Caco-2 (cell line): ENCODE results near the gene KRTAP2-3. TPM values are rescaled to one million over a fixed set of nuclear protein-coding genes. Genes with fewer than 3 reads are reported as not detected.

Source experiments
- BruUV-seq: library from RNA; stranded (reverse); fragments of 400-500 nt; replicated peaks from 2 replicates; lab custom pipeline; 2021; lab: Mats Ljungman, UMichigan
- CTCF ChIA-PET: fragments of 300-600 bp; sonication (Branson Sonifier 250); formaldehyde crosslinking; loops from one replicate; lab custom pipeline; 2022; ENCODE audit warnings: antibody characterized with exemption; lab: Charles Lee
- POLR2A ChIA-PET: fragments of 300-600 bp; sonication (Branson Sonifier 250); formaldehyde crosslinking; loops from one replicate; lab custom pipeline; 2022; ENCODE audit warnings: antibody characterized with exemption; lab: Charles Lee
- DNase-seq, 2 experiments: peaks; one replicate each; pipeline versions ENCODE4 v3.0.0 to v3.0.0-alpha.2; 2020 to 2022
- H3K27me3 ChIP-seq: replicated peaks from 2 replicates; pipeline ENCODE4 v1.6.0; 2011; ENCODE audit warnings: low read length; ENCODE audit not compliant: control insufficient read depth, insufficient read depth
- H3K36me3 ChIP-seq: 2 replicates; pipeline ENCODE4 v1.5.1; 2011; ENCODE audit warnings: low read length; ENCODE audit not compliant: control insufficient read depth, insufficient read depth
- H3K4me1 ChIP-seq: fragments of 250-450 bp; sonication (Bioruptor Pico); 2 replicates; pipeline ENCODE4 v1.5.1; 2020; ENCODE audit warnings: mild to moderate bottlenecking
- H3K4me3 ChIP-seq: 2 replicates; pipeline ENCODE4 v1.5.1; 2011; ENCODE audit warnings: low read depth, mild to moderate bottlenecking, control low read depth, low read length
- H3K9me3 ChIP-seq: fragments of 250-450 bp; sonication (Bioruptor Pico); 2 replicates; pipeline ENCODE4 v1.5.1; 2020; ENCODE audit warnings: mild to moderate bottlenecking, moderate library complexity
- H3K27ac Mint-ChIP-seq: one replicate; pipeline ENCODE4 v1.8.0; 2022; ENCODE audit warnings: mixed read lengths; ENCODE audit not compliant: unreplicated experiment
- H3K27me3 Mint-ChIP-seq: one replicate; pipeline ENCODE4 v1.8.0; 2022; ENCODE audit warnings: mixed read lengths; ENCODE audit not compliant: insufficient read depth, unreplicated experiment
- H3K36me3 Mint-ChIP-seq: one replicate; pipeline ENCODE4 v1.8.0; 2022; ENCODE audit warnings: mild to moderate bottlenecking, mixed read lengths; ENCODE audit not compliant: insufficient read depth, unreplicated experiment
- H3K4me1 Mint-ChIP-seq: one replicate; pipeline ENCODE4 v1.8.0; 2022; ENCODE audit warnings: low read depth, mixed read lengths; ENCODE audit not compliant: unreplicated experiment
- H3K4me3 Mint-ChIP-seq: one replicate; pipeline ENCODE4 v1.8.0; 2022; ENCODE audit warnings: mild to moderate bottlenecking, moderate library complexity, mixed read lengths; ENCODE audit not compliant: unreplicated experiment
- H3K9me3 Mint-ChIP-seq: one replicate; pipeline ENCODE4 v1.8.0; 2022; ENCODE audit warnings: mixed read lengths; ENCODE audit not compliant: unreplicated experiment
- CTCF ChIP-seq, 2 experiments: fragments of 200-600 bp in 1 of 2; IDR thresholded peaks; 1 replicate in 1 of 2; 2 replicates in 1 of 2; pipeline versions ENCODE4 v1.5.1 to v1.8.0; 2011 to 2022; ENCODE audit warnings: antibody characterized with exemption in 1 of 2, control low read depth in 1 of 2, inconsistent platforms in 1 of 2, low read depth in 1 of 2, low read length in 1 of 2, mild to moderate bottlenecking in 1 of 2, moderate library complexity in 1 of 2; ENCODE audit not compliant: insufficient read depth in 1 of 2, severe bottlenecking in 1 of 2, unreplicated experiment in 1 of 2
- intact Hi-C: fragments of 100-400 bp; cut with micrococcal nuclease; formaldehyde crosslinking; loops from one replicate; pipeline ENCODE4 v1.10.0; 2022; ENCODE audit not compliant: unreplicated experiment
- total RNA-seq: library from RNA; stranded (reverse); gene quantifications from 2 replicates; pipeline ENCODE4 v1.2.3, GENCODE V29; 2022

KRTAP2-3 gene
- total RNA-seq, 1 experiment from 2014 or later: 4.9 TPM

GRCh38 chr17:41073676-41074075 lies 13.8 kb upstream of the KRTAP2-3 start:
- no peak for TF ChIP-seq CTCF (IDR thresholded peaks at IDR 0.05; ENCODE audit: insufficient read depth in 1 of 2, low read depth in 1 of 2, low read length in 1 of 2, severe bottlenecking in 1 of 2, unreplicated experiment in 1 of 2)
- POLR2A ChIA-PET: no interaction called here

GRCh38 chr17:41071606-41072360 lies 11.9 kb upstream of the KRTAP2-3 start:
- ChIA-PET POLR2A (no interaction called here), CTCF (no interaction called here)
- no peak for DNase-seq
- TF ChIP-seq CTCF (IDR thresholded peaks at IDR 0.05; ENCODE audit: insufficient read depth in 1 of 2, low read depth in 1 of 2, low read length in 1 of 2, severe bottlenecking in 1 of 2, unreplicated experiment in 1 of 2): no peak
- peaks cover 4% of the 10 kb centered on the region for H3K36me3 Mint-ChIP-seq
- no TSS peak for BruUV-seq
- H3K4me1 Mint-ChIP-seq: no peaks in the 10 kb centered on the region
- Histone ChIP-seq H3K36me3 (no peaks in the 10 kb centered on the region), H3K4me3 (no peak overlapping the region), H3K9me3 (no peaks in the 10 kb centered on the region; the same call in 1 of the 2 replicates), H3K27me3 (no peaks in the 10 kb centered on the region), H3K4me1 (no peaks in the 10 kb centered on the region)
- intact Hi-C loops: no loop called here
- no peak overlapping the region for H3K4me3 Mint-ChIP-seq
- H3K27me3 Mint-ChIP-seq: no peaks in the 10 kb centered on the region
- no peak overlapping the region for H3K27ac Mint-ChIP-seq
- H3K9me3 Mint-ChIP-seq: peaks cover 13% of the 10 kb centered on the region

More at GRCh38 chr17:41073676-41074075, 13.8 kb upstream of the KRTAP2-3 start:
- DNase-seq: no peak
- BruUV-seq: no TSS peak
- Histone ChIP-seq H3K36me3 (no peaks in the 10 kb centered on the region), H3K9me3 (no peaks in the 10 kb centered on the region; the same call in 1 of the 2 replicates), H3K4me3 (no peak overlapping the region), H3K27me3 (no peaks in the 10 kb centered on the region), H3K4me1 (no peaks in the 10 kb centered on the region)
- H3K27ac Mint-ChIP-seq: no peak overlapping the region
- intact Hi-C loops: no loop called here
- H3K36me3 Mint-ChIP-seq: peaks cover 4% of the 10 kb centered on the region
- peaks cover 17% of the 10 kb centered on the region for H3K9me3 Mint-ChIP-seq
- CTCF ChIA-PET: no interaction called here
- no peak overlapping the region for H3K4me3 Mint-ChIP-seq
- no peaks in the 10 kb centered on the region for H3K27me3 Mint-ChIP-seq
- no peaks in the 10 kb centered on the region for H3K4me1 Mint-ChIP-seq

GRCh38 chr17:41069031-41069430 lies 9.1 kb upstream of the KRTAP2-3 start:
- POLR2A ChIA-PET: no interaction called here
- intact Hi-C loops: loop anchor here (10.0 kb wide), 2 partner anchors 216 to 256 kb away; no protein-coding TSS in a partner anchor

More at GRCh38 chr17:41069031-41069430, 9.1 kb upstream of the KRTAP2-3 start:
- no peaks in the 10 kb centered on the region for H3K9me3 ChIP-seq
- H3K27me3 Mint-ChIP-seq: no peaks in the 10 kb centered on the region
- TF ChIP-seq CTCF (IDR thresholded peaks at IDR 0.05; ENCODE audit: insufficient read depth in 1 of 2, low read depth in 1 of 2, low read length in 1 of 2, severe bottlenecking in 1 of 2, unreplicated experiment in 1 of 2): no peak
- no peaks in the 10 kb centered on the region for H3K27me3 ChIP-seq
- H3K27ac Mint-ChIP-seq: no peak overlapping the region
- H3K4me1 Mint-ChIP-seq: peaks cover 4% of the 10 kb centered on the region
- CTCF ChIA-PET: no interaction called here
- H3K4me3 Mint-ChIP-seq: no peak overlapping the region
- no peak overlapping the region for H3K4me3 ChIP-seq
- peaks cover 4% of the 10 kb centered on the region for H3K36me3 Mint-ChIP-seq
- no peaks in the 10 kb centered on the region for H3K4me1 ChIP-seq
- no peak for DNase-seq
- no TSS peak for BruUV-seq
- no peaks in the 10 kb centered on the region for H3K36me3 ChIP-seq
- peaks cover 14% of the 10 kb centered on the region for H3K9me3 Mint-ChIP-seq
